Neural progenitor cell (in vitro differentiated cells): ENCODE measurements around the gene EPB41L4A. TPM values are rescaled to one million over a fixed set of nuclear protein-coding genes. Genes with fewer than 3 reads are reported as not detected.
A peak's percentile ranks its signal among the peaks of the same experiment; 100 is the strongest.

Source experiments
- DNase-seq: peaks from one replicate; pipeline ENCODE4 v3.0.0-alpha.2; 2016; ENCODE audit warnings: low spot score
- H2AFZ ChIP-seq: fragments of 200-600 bp; sonication (generic); replicated peaks from 2 replicates; pipeline ENCODE4 v1.6.1; 2016; ENCODE audit warnings: antibody characterized with exemption
- H3F3A ChIP-seq: fragments of 200-600 bp; sonication (generic); 2 replicates; pipeline ENCODE4 v1.6.1; 2016; ENCODE audit warnings: antibody characterized with exemption, low read depth
- H3K27ac ChIP-seq: fragments of 200-600 bp; sonication (generic); 2 replicates; pipeline ENCODE4 v1.5.1; 2016; ENCODE audit warnings: mild to moderate bottlenecking
- H3K27me3 ChIP-seq: fragments of 200-600 bp; sonication (generic); 2 replicates; pipeline ENCODE4 v1.6.1; 2016; ENCODE audit warnings: mild to moderate bottlenecking, moderate library complexity
- H3K36me3 ChIP-seq: fragments of 200-600 bp; sonication (generic); 2 replicates; pipeline ENCODE4 v1.5.1; 2016
- H3K4me1 ChIP-seq: fragments of 200-600 bp; sonication (generic); 2 replicates; pipeline ENCODE4 v1.6.1; 2016; ENCODE audit warnings: mixed run types
- H3K4me2 ChIP-seq: fragments of 200-600 bp; sonication (generic); 2 replicates; pipeline ENCODE4 v1.6.1; 2016
- H3K4me3 ChIP-seq: fragments of 200-600 bp; sonication (generic); 2 replicates; pipeline ENCODE4 v1.5.1; 2016
- H3K79me2 ChIP-seq: fragments of 200-600 bp; sonication (generic); 2 replicates; pipeline ENCODE4 v1.6.1; 2016; ENCODE audit warnings: low read depth
- H3K9ac ChIP-seq: fragments of 200-600 bp; sonication (generic); 2 replicates; pipeline ENCODE4 v1.6.1; 2016
- H3K9me3 ChIP-seq: fragments of 200-600 bp; sonication (generic); 2 replicates; pipeline ENCODE4 v1.5.1; 2016; ENCODE audit warnings: low read depth
- H4K20me1 ChIP-seq: fragments of 200-600 bp; sonication (generic); 2 replicates; pipeline ENCODE4 v1.6.1; 2016; ENCODE audit warnings: low read depth
- H3K27ac Mint-ChIP-seq: 3 replicates; pipeline ENCODE4 v1.8.0; 2021; ENCODE audit warnings: mixed read lengths
- H3K27me3 Mint-ChIP-seq: 2 replicates; pipeline ENCODE4 v1.8.0; 2022; ENCODE audit warnings: low read depth, mild to moderate bottlenecking, inconsistent platforms, moderate library complexity, mixed read lengths; ENCODE audit not compliant: insufficient read depth
- H3K36me3 Mint-ChIP-seq: 3 replicates; pipeline ENCODE4 v1.8.0; 2021; ENCODE audit warnings: mixed read lengths
- H3K4me1 Mint-ChIP-seq: 3 replicates; pipeline ENCODE4 v1.8.0; 2021; ENCODE audit warnings: mixed read lengths
- H3K4me3 Mint-ChIP-seq: 3 replicates; pipeline ENCODE4 v1.8.0; 2021; ENCODE audit warnings: mild to moderate bottlenecking, moderate library complexity, mixed read lengths
- H3K9me3 Mint-ChIP-seq: 3 replicates; pipeline ENCODE4 v1.8.0; 2020; ENCODE audit warnings: mixed read lengths
- CTCF ChIP-seq: fragments of 200-600 bp; sonication (generic); IDR thresholded peaks from 2 replicates; pipeline ENCODE4 v1.5.1; 2017; ENCODE audit warnings: antibody characterized with exemption, mild to moderate bottlenecking
- EZH2 ChIP-seq: fragments of 200-600 bp; sonication (generic); IDR thresholded peaks from 2 replicates; pipeline ENCODE4 v1.6.1; 2017; ENCODE audit warnings: antibody characterized with exemption, mild to moderate bottlenecking, moderate library complexity
- EZH2phosphoT487 ChIP-seq: fragments of 200-600 bp; sonication (generic); IDR thresholded peaks from 2 replicates; pipeline ENCODE4 v1.6.1; 2017; ENCODE audit warnings: antibody characterized with exemption
- total RNA-seq: library from RNA; depleted of rRNA; stranded (reverse); fragments of >200 nt; gene quantifications from 2 replicates; pipeline ENCODE4 v1.2.3, GENCODE V29; 2015; ENCODE audit warnings: low replicate concordance

EPB41L4A gene
- total RNA-seq, 1 donor from 2014 or later, result 2.7 TPM

- no peaks in the 10 kb centered on the region for H3K27me3 Mint-ChIP-seq
These were observed 171.1 kb downstream of the EPB41L4A start for GRCh38 chr5:112247960-112248359.

DNA sequence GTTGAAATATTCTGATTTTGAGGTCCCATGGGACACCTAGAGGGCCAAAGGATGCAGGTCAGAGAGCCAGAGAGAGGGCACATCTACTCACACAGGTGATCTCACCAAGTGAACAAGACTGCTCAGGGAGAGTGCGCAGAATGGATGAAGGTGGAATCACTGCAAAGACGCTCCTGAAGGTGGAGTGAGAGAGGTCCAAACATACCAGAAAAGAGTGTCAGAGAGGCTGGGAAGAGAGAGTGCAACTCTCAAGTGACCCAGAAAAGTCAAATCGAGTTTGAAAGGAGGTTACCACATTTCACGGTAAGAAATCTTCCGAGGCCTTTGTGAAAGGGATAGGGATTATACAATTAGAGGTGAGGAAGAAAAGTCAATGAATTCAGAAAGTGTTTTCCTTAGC lies 173.4 kb downstream of the EPB41L4A start:
- Histone ChIP-seq H3F3A (peaks cover 6% of the 10 kb centered on the region), H3K79me2 (no peaks in the 10 kb centered on the region), H2AFZ (peak overlapping the region; percentile 36), H3K9me3 (no peaks in the 10 kb centered on the region), H3K36me3 (no peaks in the 10 kb centered on the region), H3K9ac (no peak overlapping the region), H3K27me3 (no peaks in the 10 kb centered on the region), H3K4me3 (peak overlapping the region; percentile 13), H3K4me2 (peak overlapping the region; percentile 52), H3K4me1 (peaks cover 19% of the 10 kb centered on the region), H3K27ac (peak overlapping the region; percentile 74), H4K20me1 (no peaks in the 10 kb centered on the region)
- H3K27me3 Mint-ChIP-seq, result no peaks in the 10 kb centered on the region
- peaks cover 2% of the 10 kb centered on the region for H3K36me3 Mint-ChIP-seq
- H3K4me1 Mint-ChIP-seq, result peaks cover 33% of the 10 kb centered on the region
- peak overlapping the region; percentile 33 for H3K4me3 Mint-ChIP-seq
- no peaks in the 10 kb centered on the region for H3K9me3 Mint-ChIP-seq
- TF ChIP-seq EZH2phosphoT487 (no peak), CTCF (peak; percentile 37)
- peak; percentile 79 for DNase-seq
- H3K27ac Mint-ChIP-seq, result peak overlapping the region; percentile 57

More at GRCh38 chr5:112247960-112248359, 171.1 kb downstream of the EPB41L4A start:
- no peak overlapping the region for H3K4me2 ChIP-seq
- no peaks in the 10 kb centered on the region for H4K20me1 ChIP-seq
- Mint-ChIP-seq H3K9me3 (no peaks in the 10 kb centered on the region), H3K4me1 (peaks cover 31% of the 10 kb centered on the region), H3K36me3 (no peaks in the 10 kb centered on the region), H3K27ac (no peak overlapping the region), H3K4me3 (no peak overlapping the region)
- H3K9me3 ChIP-seq, result no peaks in the 10 kb centered on the region
- H3K4me3 ChIP-seq, result no peak overlapping the region
- no peaks in the 10 kb centered on the region for H3K36me3 ChIP-seq
- H3K4me1 ChIP-seq, result peaks cover 19% of the 10 kb centered on the region
- no peaks in the 10 kb centered on the region for H3K27me3 ChIP-seq
- TF ChIP-seq EZH2phosphoT487 (no peak), EZH2 (no peak), CTCF (no peak)
- no peak for DNase-seq
- no peak overlapping the region for H3K27ac ChIP-seq
- H3K79me2 ChIP-seq, result no peaks in the 10 kb centered on the region
- peaks cover 6% of the 10 kb centered on the region for H3F3A ChIP-seq
- H3K9ac ChIP-seq, result no peak overlapping the region
- no peak overlapping the region for H2AFZ ChIP-seq

- Mint-ChIP-seq H3K4me3 (no peak overlapping the region), H3K9me3 (no peaks in the 10 kb centered on the region), H3K4me1 (peaks cover 37% of the 10 kb centered on the region), H3K27ac (no peak overlapping the region), H3K27me3 (no peaks in the 10 kb centered on the region), H3K36me3 (peaks cover 2% of the 10 kb centered on the region)
- H3K4me2 ChIP-seq, result no peak overlapping the region
- no peak for TF ChIP-seq CTCF
- no peak for TF ChIP-seq EZH2
- no peak for TF ChIP-seq EZH2phosphoT487
- H3K36me3 ChIP-seq, result no peaks in the 10 kb centered on the region
- DNase-seq, result no peak
- no peaks in the 10 kb centered on the region for H3K27me3 ChIP-seq
- no peak overlapping the region for H3K27ac ChIP-seq
- peaks cover 4% of the 10 kb centered on the region for H3F3A ChIP-seq
- H3K4me1 ChIP-seq, result peaks cover 27% of the 10 kb centered on the region
- H3K4me3 ChIP-seq, result no peak overlapping the region
- no peaks in the 10 kb centered on the region for H4K20me1 ChIP-seq
- H2AFZ ChIP-seq, result no peak overlapping the region
- H3K9me3 ChIP-seq, result no peaks in the 10 kb centered on the region
- no peak overlapping the region for H3K9ac ChIP-seq
- no peaks in the 10 kb centered on the region for H3K79me2 ChIP-seq
These were observed 179.1 kb downstream of the EPB41L4A start for GRCh38 chr5:112239996-112240395.
